Esophagus muscularis mucosa (tissue), 3 donors: Measurements from ENCODE around the gene SPON1.
"Not testable (repeated sequence)": the region's sequence is repeated elsewhere in the genome, so short reads cannot be mapped to it uniquely, and the experiment has no call there.

Experiments used
- POLR2A ChIP-seq: fragments of 450-650 bp; IDR thresholded peaks from one replicate; pipeline ENCODE4 v1.6.1; 2017; ENCODE audit warnings: antibody characterized with exemption, moderate library complexity, mild to moderate bottlenecking, low read depth
- TF ChIP-seq, protein P1 (sequence below), 3 experiments: fragments of 200-600 bp in 2 of 3; fragments of 450-650 bp in 1 of 3; sonication (generic) in 2 of 3; IDR thresholded peaks; one replicate each; pipeline ENCODE4 v1.5.1; 2017 to 2019; ENCODE audit warnings: antibody characterized with exemption in 3 of 3, mild to moderate bottlenecking in 2 of 3, moderate library complexity in 1 of 3

DNA sequence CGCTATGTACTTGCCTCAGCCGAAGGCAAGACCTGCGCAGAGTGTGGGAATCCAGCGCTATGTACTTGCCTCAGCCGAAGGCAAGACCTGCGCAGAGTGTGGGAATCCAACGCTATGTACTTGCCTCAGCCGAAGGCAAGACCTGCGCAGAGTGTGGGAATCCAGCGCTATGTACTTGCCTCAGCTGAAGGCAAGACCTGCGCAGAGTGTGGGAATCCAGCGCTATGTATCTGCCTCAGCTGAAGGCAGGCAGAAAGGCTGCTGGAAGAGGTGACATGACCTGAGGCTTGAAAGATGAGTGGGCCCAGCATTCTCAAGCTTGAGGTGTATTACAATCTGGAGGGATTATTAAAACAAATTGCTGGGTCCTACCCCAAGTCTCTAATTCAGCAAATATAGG, 290.0 kb downstream of the SPON1 start:
- TF ChIP-seq, protein P1, sequence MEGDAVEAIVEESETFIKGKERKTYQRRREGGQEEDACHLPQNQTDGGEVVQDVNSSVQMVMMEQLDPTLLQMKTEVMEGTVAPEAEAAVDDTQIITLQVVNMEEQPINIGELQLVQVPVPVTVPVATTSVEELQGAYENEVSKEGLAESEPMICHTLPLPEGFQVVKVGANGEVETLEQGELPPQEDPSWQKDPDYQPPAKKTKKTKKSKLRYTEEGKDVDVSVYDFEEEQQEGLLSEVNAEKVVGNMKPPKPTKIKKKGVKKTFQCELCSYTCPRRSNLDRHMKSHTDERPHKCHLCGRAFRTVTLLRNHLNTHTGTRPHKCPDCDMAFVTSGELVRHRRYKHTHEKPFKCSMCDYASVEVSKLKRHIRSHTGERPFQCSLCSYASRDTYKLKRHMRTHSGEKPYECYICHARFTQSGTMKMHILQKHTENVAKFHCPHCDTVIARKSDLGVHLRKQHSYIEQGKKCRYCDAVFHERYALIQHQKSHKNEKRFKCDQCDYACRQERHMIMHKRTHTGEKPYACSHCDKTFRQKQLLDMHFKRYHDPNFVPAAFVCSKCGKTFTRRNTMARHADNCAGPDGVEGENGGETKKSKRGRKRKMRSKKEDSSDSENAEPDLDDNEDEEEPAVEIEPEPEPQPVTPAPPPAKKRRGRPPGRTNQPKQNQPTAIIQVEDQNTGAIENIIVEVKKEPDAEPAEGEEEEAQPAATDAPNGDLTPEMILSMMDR (IDR thresholded peaks at IDR 0.05): not testable (repeated sequence)
- TF ChIP-seq POLR2A: not testable (repeated sequence)
